GM18519 (cell line): Measurements from ENCODE around the gene PCDH12.

Experiments used
- ATAC-seq: cut with Tn5 transposase; IDR thresholded peaks from one replicate; pipeline ENCODE4 v1.9.1; 2021; ENCODE audit warnings: mild to moderate bottlenecking, moderate library complexity; ENCODE audit not compliant: unreplicated experiment, low FRiP score

PCDH12 gene

GRCh38 chr5:141958113-141958512 is at the start of gene PCDH12:
PCDH12 (minus strand) TSS chr5:141958202; CDS start chr5:141957851, 351 bp downstream.
- no peak for ATAC-seq

- ATAC-seq = no peak
Measured at GRCh38 chr5:142007237-142007544, 49.2 kb upstream of the PCDH12 start.

- ATAC-seq = no peak
Measured at GRCh38 chr5:142006363-142007236, 48.6 kb upstream of the PCDH12 start.

GRCh38 chr5:142003266-142003800 is 45.3 kb upstream of the PCDH12 start:
- ATAC-seq = no peak

- ATAC-seq = no peak
Measured at GRCh38 chr5:142000704-142001484, 42.9 kb upstream of the PCDH12 start.

- ATAC-seq = no peak
Measured at GRCh38 chr5:142000173-142000572, 42.2 kb upstream of the PCDH12 start.

GRCh38 chr5:141997358-141997960 is 39.5 kb upstream of the PCDH12 start:
- ATAC-seq = no peak

GRCh38 chr5:141995656-141996055 is 37.7 kb upstream of the PCDH12 start:
- no peak for ATAC-seq

GRCh38 chr5:141994511-141995136 is 36.6 kb upstream of the PCDH12 start:
- no peak for ATAC-seq

- ATAC-seq = peak; percentile 53
Measured at GRCh38 chr5:141992349-141992963, 34.5 kb upstream of the PCDH12 start.

- ATAC-seq = no peak
Measured at GRCh38 chr5:141989720-141990119, 31.7 kb upstream of the PCDH12 start.

GRCh38 chr5:141986072-141986471 is 28.1 kb upstream of the PCDH12 start:
- ATAC-seq = no peak

- ATAC-seq = no peak
Measured at GRCh38 chr5:141982626-141983025, 24.6 kb upstream of the PCDH12 start.

GRCh38 chr5:141978389-141978788 is 20.4 kb upstream of the PCDH12 start:
- ATAC-seq = no peak

- no peak for ATAC-seq
Measured at GRCh38 chr5:141976176-141976575, 18.2 kb upstream of the PCDH12 start.

- ATAC-seq = no peak
Measured at GRCh38 chr5:141973871-141974595, 16.0 kb upstream of the PCDH12 start.

GRCh38 chr5:141969783-141970771 is 12.1 kb upstream of the PCDH12 start:
- peak; percentile 60 for ATAC-seq

GRCh38 chr5:141968914-141969608 is 11.1 kb upstream of the PCDH12 start, which contains the start of gene RNF14:
RNF14 (plus strand) TSS chr5:141969105; CDS start chr5:141973589, 4,484 bp downstream.
- peak; percentile 91 for ATAC-seq
